GM23338 (cell line): ENCODE results near the gene ZNF730.

Source experiments
- CTCF ChIP-seq, 2 experiments: fragments of 200-600 bp in 1 of 2; sonication (generic) in 1 of 2; conservative IDR thresholded peaks; 2 replicates each; pipeline versions ENCODE4 v1.5.1 to v1.6.1; 2016 to 2017; ENCODE audit warnings: antibody characterized with exemption in 2 of 2, low read depth in 2 of 2, mild to moderate bottlenecking in 2 of 2, moderate library complexity in 1 of 2
- ETS1 ChIP-seq: IDR thresholded peaks from 2 replicates; pipeline ENCODE4 v1.6.1; 2016; ENCODE audit warnings: antibody characterized with exemption
- EZH2phosphoT487 ChIP-seq: fragments of 200-600 bp; sonication (generic); IDR thresholded peaks from one replicate; pipeline ENCODE4 v1.8.1; 2018; ENCODE audit warnings: antibody characterized with exemption; ENCODE audit not compliant: unreplicated experiment
- NANOG ChIP-seq: IDR thresholded peaks from 2 replicates; pipeline ENCODE4 v1.6.1; 2016; ENCODE audit warnings: antibody characterized with exemption, borderline replicate concordance
- POLR2AphosphoS5 ChIP-seq: IDR thresholded peaks from 2 replicates; pipeline ENCODE4 v1.6.1; 2016; ENCODE audit warnings: antibody characterized with exemption, low read depth
- ZNF114 ChIP-seq: fragments of 250-450 bp; sonication (Bioruptor Pico); IDR thresholded peaks from 2 replicates; pipeline ENCODE4 v1.5.0; 2020; ENCODE audit warnings: mild to moderate bottlenecking, moderate library complexity

DNA sequence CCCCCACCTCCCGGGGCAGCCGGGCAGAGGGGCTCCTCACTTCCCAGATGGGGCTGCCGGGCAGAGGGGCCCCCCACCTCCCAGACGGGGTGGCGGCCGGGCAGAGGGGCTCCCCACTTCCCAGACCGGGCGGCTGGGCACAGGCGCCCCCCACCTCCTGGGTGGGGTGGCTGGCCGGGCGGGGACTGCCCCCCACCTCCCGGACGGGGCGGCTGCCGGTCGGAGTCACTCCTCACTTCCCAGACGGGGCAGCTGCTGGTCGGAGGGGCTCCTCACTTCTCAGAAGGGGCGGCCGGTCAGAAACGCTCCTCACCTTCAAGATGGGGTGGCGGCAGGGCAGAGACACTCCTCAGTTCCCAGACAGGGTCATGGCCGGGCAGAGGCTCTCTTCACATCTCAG lies 43.9 kb downstream of the ZNF730 start:
- TF ChIP-seq POLR2AphosphoS5 (no peak), ZNF114 (no peak), NANOG (no peak), CTCF (conservative IDR thresholded peaks at IDR 0.05; ENCODE audit: low read depth in 2 of 2) (no peak), ETS1 (no peak), EZH2phosphoT487 (no peak)
